Fibroblast of skin of right quadriceps (primary cell): ENCODE data around the gene IQGAP3.

Experiments used
- DNase-seq: peaks from one replicate; pipeline ENCODE4 v3.0.0-alpha.2; 2013

Gene IQGAP3

DNA sequence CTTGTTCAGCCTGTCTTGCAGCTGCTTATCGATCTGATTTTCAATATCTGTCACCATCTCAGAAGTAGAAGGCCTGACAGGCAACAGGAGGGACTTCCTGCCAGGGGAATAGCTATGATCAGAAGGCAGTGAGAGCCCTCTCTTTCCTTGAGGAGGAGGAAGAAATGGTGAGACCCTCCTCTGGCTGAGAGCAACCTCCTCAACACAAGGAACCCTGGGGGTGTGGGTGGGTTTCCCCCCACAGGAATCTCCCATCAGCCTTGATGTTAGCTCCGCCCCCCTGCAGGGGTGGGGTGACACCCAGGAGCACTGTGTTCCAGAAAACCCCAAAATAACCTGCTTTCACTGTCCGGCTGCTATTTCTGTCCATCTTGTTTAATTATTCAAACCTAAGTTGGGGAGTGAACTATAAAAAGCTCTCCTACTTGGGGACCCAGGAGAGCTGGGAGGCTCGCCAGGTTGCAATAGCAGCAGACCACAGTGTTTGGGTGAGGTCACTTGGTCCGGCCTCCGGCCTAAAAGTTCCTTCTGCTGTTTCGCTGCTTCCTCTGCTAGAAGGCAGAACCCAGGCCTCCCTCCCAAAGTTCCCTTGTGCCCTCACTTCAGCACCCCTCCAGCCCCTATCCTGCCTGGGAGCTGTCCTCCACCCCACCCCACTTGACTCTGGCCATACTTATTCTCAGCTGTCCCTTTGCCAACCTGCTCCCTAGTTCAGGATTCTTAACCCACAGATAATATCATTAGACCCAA, 64.0 kb downstream of the IQGAP3 start:
- no peak for DNase-seq

DNA sequence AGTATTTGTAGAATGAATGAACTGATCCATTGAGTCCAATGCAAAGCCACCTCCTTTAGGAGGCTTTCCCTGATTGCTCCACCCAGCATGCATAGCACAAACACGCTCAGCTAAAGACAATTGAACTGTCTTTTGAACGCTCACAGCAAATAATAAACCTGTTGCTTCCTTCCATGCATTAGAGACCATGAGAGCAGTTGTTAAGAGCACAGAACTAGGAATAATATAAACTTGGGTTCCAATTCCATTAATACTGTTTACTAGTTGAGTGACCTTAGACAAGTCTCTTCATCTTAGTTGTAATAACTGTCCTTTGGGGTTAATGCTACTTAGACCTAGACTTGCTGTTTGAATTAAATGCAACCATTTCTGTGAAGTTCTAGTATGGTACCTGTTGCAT, 65.9 kb downstream of the IQGAP3 start:
- DNase-seq, result no peak

DNA sequence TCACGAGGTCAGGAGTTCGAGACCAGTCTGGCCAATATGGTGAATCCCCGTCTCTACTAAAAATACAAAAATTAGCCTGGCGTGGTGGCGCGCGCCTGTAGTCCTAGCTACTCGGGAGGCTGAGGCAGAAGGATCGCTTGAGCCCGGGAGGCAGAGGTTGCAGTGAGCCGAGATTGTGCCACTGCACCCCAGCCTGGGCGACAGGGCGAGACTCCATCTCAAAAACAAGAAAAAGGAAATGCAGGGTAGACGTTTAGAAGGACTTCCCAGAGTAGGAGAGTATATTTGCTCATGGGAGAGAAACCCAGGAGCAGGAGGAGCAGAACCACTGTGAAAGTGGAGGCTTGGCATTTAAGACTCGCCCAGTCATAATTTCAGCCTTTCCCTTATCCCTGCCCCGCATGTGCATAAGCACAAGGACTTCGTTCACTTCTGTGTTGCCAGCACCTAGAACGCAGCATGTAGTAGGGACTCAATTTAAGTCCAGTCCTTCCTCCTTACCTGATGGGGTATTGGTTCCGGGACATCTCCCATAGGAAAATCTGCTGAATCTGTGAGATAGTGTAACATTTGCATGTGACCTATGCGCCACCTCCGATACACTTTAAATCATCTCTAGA, 66.6 kb downstream of the IQGAP3 start:
- DNase-seq, result no peak

DNA sequence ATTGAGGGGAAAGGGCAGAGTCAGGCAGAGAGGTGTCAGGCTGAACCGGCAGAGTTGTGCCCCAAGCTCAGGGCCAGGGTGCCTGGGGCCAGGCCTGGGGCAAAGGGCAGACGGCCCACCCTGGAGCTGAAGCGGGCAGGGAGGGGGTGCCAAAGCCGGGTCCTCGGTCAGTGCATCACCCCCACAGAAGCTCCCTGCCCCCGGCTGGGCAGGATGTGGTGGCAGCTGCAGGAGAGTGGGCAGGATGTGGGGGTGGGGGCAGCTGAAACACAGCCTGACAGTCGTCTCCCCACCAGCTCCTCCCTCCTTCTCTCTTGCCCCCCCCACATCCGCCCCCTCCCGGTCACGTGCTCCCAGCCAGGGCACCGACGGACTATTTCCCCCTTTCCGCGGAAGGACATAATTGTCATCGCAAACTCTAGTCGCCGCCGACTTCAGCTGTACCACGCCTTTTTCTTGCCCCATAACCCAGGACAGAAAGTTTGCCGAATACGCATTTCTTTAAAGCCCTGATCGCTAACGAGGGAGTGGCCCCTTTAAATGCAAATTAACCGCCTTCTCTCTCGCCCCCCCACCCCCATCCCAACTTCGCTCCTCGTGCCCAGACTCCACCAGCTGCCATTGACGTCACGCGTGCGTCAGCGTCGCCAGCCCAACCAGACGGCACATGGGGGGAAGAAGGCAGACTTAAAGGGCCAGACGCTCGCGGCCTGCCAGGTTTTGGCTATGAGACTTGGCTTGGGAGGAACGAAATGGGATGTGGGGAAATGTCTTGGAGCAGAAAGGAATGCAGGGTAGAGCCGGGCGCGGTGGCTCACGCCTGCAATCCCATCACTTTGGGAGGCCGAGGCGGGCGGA, 67.3 kb downstream of the IQGAP3 start:
- DNase-seq, result peak; percentile 100

DNA sequence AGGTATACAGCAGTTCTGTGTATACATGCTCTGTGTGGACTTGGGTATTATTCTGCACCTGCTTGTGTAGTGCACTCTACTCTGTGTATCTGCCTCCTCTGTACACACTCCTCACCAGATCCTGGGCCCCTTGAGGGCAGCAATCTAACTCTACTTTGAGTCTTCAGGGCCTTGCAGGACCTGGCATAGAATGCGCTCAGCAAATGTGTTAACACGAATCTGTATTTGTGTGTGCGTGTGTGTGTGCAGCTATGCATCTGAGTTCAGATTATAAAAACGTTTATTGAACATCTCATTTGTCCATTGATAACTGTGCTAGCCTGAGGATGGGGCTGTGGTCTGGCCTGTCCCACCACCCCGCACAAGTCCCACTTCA, 67.9 kb downstream of the IQGAP3 start:
- DNase-seq, result peak; percentile 30

DNA sequence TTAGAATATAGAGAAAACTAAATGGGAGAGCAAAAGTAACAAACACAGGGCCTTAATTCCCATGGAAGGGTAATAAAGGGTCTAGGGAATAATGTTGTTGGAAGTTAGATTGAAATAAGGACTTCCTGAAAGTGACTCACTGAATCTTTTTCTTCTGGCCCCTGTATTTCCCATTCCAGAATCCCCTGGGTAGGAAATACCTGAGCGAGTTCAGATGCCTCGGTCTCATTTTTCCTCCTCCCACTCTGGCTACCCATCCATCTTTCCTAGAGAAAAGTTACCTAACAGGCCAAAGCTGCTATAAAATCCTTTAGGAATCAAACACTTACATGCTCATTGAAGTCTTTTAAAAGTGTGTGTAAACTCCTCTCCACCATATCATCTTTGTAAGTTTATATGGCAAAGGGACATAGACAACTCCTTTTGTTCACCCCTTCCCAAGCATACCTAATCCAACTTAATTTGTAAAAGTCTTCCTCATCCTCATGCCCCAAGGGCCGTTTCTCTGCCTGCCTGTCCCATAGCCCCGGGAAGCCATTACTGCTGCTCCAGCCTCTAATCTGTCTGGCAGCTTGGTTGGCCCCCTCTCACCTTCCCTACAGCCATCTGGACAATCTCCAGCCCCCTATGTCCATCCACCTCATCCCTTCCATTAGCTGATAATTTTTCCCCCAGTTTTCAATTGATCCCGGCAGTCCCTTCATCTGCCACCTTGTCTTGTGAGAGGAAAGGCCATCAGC, 68.5 kb downstream of the IQGAP3 start:
- peak; percentile 26 for DNase-seq

DNA sequence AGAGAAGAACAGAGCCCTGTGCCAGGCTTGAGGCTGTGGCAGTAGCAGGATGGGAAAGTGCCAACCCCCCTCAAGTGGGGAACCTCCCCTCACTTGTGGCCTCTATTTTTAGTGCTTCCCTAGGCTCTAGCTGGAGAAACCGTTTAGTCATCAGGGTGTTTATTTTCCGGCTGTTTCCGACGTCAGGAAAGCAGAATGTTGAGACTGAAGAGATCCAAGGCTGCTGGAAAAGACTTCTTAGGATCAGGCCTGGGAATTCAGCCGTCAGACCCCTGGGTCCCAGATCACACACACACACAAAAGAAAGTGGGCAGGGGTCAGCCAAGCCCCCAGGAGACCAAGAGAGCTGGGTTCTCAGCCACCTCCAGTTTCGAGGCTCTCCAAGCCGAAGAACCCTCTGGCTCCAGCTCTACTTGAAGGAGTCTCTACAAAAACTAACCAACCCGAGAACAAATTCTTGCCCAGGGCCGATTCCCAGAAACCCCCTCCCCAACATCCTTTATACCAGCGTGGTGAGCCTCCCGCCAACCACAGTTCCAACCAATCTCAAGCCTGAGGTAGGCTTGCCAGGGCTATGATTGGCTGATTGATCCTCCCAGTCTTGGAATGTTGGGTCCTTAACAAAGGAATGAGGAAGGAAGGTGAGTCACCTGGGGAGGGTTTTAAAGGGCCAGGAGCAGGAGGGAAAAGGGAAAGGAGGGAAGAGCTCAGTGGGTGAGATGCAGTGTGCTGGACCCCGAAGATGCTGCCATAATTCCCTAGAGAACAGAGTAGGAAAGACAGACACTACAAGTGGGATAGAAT, 69.3 kb downstream of the IQGAP3 start:
- peak; percentile 96 for DNase-seq

DNA sequence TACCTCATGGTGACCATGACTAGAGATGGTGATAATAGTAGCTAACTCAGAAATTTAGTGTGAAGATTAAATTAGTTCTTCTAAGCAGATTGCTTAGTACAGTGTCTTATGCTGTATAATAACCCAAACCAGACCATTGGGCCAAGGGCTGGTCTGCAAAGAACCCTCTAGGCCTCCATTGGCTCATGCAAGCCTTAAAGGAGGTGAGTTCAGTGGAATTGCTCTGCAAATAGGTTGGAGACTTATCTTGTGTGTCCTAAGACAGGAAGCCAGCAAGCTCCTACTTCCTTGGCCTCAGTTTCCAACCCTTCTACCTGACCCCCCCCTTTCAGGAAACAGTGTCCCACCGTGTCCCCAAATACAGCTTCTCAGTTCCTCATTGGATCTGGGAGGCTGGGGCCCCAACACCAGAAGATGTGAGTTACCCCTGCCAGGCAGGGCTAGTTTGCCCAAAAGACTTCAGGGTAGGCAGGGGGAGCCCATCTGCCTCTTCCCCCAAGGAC, 69.9 kb downstream of the IQGAP3 start:
- DNase-seq, result no peak

DNA sequence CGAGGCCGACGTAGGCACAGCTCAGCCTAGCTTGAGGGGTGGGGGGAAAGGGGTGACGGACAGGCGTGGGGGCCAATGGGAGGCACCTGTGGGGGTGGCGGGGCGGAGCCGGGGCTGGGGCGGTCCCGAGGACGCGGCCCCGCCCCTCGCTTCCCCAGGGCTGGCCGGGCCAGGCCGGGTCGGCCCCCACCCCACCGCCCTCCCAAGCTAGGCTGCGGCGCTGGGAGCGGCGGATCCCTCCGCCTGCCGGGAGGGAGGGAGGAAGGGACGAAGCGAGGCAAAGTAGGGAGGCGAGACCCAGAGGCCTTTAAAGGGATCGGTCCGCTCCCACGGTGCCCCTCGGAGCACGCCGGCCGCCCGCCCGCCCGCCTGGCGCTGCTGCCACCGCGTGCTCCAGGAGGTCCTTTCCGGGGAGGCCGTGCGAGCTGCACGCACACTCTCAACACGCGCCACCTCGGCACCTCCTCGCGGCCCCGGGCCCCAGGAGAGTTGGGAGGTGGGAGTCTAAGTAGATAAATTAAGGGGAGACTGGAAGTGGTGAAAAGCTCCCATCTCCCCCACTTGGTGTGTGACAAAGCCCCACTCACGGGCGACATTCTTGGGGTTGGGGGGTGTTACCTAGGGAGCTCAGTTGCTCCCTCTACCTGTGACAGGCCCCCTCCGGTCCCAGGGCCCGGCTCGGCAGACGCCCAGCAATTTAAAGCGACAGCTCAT, 71.4 kb downstream of the IQGAP3 start:
- peak; percentile 98 for DNase-seq

DNA sequence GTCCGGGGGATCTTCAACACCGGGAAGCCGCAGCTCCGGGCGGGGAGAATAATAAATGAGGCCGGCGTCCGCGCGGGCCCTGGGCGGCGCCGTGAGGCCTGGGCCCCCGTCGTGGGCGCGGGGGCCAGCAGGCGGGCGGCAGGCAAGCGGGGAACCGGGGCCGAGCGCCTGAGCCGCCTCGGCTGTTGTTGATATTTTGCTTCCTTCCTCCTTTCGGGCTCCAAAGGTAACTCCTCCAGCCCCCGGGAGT, 71.9 kb downstream of the IQGAP3 start, which contains the start of gene MEF2D:
MEF2D (minus strand) TSS at position 233 of the 250 bp plus-strand sequence. CDS start 17,483 bp downstream, outside the sequence.
- no peak for DNase-seq

DNA sequence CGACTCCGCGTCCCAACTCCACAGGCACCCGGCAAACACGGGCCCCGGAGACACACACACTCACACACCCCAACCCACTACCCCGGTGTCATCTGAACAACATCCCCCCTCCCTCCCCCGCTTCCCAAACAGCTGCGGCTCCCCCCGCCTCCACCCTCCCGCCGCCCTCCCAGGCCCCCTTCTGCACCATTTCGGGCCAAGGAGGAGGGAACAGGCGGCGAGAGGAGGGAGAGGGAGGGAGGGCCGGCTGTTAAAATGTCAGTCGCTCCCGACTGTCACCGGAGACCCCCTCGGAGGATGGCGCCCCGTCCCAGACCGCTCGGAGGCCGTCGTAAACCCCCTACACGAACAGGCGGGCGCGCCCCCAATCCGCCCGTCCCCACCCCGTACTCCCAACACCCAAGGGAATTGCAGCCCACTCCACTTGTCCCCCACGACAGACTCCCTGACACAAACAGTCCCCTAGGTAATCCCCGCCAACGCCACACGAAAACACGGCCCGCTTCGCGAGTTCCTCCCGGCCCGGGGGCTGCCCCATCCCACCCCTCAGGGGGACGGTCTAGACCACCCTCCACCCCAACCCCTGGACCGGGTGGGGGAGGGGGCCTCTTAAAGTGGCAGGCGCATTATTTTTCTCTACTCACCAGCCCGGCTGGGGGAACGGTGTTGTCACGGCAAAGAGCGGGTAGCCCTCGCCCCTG, 72.4 kb downstream of the IQGAP3 start:
- DNase-seq, result peak; percentile 26

DNA sequence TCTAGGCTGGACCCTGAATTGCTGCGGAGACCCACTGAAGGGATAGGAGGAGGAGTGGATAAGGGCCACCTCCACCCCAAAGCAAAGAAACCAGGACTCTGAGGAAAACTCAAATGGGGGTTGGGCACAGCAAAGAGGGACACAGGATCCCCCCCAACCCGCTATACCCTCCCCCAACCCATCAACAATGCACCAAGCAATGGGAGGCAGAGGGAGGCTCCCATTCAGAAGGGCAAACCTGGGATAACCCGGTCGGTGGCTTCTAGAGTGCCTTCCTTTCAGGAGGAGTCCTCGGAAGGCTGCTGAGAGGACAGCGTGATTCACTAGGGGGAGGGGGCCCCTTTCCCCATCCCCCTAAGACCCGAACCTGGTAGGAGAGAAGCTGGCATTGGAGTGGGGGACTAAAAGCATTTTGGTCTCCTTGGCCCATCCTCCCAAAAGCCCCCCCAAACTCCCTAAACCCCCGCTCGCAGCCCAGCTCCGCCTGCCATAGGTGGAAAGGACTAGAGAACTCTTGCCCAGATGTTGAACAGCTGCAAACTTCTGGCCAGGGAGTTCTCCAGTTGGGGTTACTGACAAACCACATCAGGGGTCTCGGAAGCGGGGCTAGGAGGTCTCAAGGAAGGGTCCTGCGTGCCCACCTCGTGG, 73.0 kb downstream of the IQGAP3 start:
- peak; percentile 25 for DNase-seq

DNA sequence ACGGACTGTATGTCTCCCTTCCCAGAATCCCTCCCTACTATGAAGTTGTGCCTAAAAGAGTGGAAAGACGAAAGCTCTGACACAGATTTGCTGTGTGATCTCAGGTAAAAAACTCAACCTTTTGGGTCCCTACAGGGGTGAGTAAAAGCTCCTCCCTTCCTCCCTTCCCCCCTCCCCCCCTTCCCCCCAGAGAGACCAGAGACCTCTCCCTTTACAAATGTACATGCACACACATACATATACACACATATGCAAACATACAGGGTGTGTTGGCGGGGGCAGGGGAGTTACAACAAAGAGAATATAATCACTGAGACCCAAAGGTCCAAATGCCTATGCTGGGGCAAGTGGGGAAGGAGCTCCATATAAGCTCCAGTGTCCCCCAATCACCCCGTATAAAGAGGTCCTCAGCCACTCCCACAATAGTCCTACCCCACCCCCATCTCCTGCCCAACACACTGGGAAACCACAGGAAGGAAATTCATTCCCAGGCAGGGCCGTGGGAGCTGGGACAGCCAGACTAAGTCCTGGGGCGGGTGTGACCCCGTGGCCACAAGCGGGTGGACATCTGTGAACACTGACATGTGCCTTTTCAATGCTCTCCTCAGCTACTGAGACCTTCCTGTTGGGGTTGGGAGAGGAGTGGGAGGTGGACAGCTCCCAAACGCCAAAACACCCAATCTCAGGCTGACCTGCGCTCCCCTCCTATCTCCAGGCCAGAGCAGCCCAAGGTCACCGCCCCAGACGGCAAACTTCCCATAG, 73.8 kb downstream of the IQGAP3 start:
- peak; percentile 39 for DNase-seq

DNA sequence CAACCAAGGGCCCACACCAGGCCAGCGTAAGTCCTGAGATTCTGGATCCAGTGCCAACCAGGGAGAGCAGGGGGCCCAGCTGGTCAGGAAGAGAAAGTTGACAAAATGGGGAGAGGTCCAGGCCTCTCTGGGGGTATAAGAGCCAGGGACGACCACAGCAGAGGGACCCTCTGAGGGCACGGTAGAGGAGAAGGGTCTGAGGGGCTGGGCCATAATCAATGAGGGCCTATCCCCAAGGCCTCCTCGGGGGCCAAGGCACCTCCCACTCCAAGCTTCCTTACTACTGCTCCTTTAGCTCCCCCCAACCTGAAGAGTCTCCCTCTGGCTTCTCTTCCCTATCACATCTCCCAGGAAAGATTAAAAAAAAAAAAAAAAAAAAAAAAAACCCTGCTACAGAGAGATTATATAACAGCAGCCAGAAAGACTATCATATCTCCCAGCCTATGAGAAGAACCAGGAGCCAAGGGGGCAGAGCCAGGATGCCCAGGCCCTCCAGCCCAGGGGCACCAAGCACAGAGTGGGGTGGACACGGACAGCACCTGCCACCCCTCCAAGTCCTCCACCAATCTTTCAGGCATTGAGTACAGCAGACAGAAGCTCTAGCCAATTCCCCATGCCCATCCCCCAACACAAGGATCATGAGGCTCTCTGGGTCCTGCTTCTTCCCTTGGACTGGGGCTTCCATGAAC, 74.5 kb downstream of the IQGAP3 start:
- DNase-seq, result no peak

DNA sequence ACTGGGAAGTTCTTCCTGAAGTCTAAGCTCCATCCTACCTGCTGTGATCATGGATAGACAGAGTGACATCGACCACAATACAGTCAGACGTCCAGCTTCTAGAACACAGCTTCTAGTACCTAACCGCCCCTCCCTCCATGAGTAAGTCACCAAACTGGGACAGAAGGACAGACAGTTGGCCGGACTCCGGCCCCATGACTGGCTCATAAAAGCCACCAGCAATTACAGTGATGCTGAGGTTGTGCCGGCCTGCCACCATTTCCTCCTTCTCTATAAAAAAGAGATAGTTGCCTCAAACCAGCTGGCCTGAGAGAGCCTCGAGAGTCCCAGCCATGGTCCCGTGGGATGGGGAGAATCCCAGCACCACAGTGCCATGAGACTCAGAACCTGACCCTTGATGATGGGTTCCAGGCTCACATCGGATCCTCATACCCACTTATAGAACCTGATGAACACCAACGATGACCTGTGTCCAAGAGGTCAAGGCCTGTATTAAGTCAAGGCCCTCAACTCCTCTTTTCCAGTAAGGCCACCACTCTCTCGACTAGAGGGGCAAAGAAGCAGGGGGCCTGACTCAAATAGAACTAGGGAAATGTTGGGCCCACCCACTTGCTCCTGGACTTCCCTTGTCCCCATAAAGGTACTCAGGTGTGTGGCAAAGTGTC, 75.2 kb downstream of the IQGAP3 start:
- no peak for DNase-seq

DNA sequence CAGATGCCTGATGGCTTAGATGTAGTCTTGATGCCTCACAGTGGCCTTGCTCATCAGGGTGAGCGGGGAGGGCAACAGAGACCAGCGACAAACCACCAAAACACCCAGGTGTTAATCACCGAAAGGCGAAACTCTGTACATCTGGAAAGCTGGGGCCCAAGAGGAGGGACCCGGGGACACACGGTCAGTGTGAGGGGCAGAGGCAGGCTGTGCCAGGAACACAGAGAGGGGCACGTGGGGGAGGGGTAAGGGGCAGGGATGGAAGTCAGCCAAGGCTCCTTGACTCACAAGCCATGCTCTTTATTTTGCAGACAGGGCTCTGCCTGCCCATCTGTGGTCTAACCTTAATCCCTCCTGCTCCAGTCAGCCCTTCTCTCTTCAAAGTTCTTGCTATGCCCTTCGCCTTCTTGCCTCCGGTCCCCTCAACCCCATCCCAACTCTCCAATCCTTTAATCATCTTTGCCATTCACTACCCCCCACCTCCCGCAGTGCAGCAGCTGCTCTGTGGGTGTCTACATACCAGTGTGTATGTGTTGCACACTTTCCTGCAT, 76.1 kb downstream of the IQGAP3 start:
- peak; percentile 36 for DNase-seq

DNA sequence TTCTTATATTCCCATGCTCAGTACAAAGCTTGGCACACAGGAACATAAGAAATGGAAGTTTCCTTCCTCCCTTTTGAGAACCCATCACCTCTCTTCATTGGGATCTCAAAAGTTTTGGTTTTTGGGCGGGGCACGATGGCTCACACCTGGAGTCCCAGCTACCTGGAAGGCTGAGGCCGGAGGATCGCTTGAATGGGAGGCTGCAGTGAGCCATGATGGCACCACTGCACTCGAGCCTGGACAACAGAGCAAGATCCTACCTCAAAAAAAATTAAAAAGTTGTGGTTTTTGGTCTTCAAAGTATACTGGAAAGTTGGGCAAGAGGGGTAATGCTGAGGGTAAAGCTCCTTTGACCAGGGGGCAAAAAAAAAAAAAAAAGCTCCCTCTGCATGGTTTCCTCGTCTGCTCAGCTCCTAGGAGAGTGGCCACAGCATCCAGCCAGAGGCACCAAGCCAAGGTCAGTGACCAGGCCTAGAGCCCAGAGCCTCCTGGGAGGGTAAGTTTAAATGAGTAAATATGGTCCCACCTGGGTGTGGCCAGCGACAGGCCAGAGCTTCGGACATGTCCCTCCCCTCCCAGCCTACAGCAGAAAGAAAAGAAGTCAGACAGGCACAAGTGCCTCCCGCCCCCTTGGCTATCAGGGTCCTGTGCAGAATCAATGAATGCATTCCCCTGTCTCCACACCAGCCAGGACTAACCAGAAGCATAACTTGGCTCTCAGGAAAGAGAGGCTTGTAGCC, 76.8 kb downstream of the IQGAP3 start:
- DNase-seq, result no peak
